ENCODE results near the gene HBD. TPM values are rescaled to one million over a fixed set of nuclear protein-coding genes. Genes with fewer than 3 reads are reported as not detected.

The HBD gene
- total RNA-seq, 1 experiment from 2014 or later = not detected

GRCh38 chr11:5188201-5188600, 46.1 kb downstream of the HBD start:
- RAD21 ChIA-PET (ENCODE audit: low non-redundant PET in 1 of 2, low total read pairs in 2 of 2, uncharacterized antibody in 2 of 2, unreplicated experiment in 2 of 2) = no interaction called here
- intact Hi-C loops (cut with micrococcal nuclease) = no loop called here
- POLR2A ChIA-PET = no interaction called here

More at GRCh38 chr11:5188201-5188600, 46.1 kb downstream of the HBD start:
- no peaks in the 10 kb centered on the region for H3K36me3 ChIP-seq (ENCODE audit: control insufficient read depth in 1 of 2, insufficient read depth in 2 of 2, low read length in 2 of 2)
- H3K9ac ChIP-seq (ENCODE audit: low read length) = no peak overlapping the region
- ATAC-seq (no peak), DNase-seq (ENCODE audit: low read depth, low spot score) (no peak)
- H4K20me1 ChIP-seq (ENCODE audit: insufficient read depth) = no peaks in the 10 kb centered on the region
- no peaks in the 10 kb centered on the region for H3K9me2 ChIP-seq (ENCODE audit: insufficient read depth)
- peaks cover 11% of the 10 kb centered on the region for H3K27me3 ChIP-seq (ENCODE audit: insufficient read depth, low read length)
- H3K4me2 ChIP-seq (ENCODE audit: low read length) = no peak overlapping the region
- no peak overlapping the region for H3K4me3 ChIP-seq (replicated peaks in 1 of 2; ENCODE audit: low read depth in 1 of 2, low read length in 2 of 2)
- H3K4me1 ChIP-seq (ENCODE audit: control insufficient read depth in 1 of 2, insufficient read depth in 2 of 2, low read length in 2 of 2) = no peaks in the 10 kb centered on the region
- no TSS peak for BruUV-seq (replicated peaks)
- no peak overlapping the region for H2AFZ ChIP-seq (ENCODE audit: low read depth, low read length, poor library complexity, severe bottlenecking)
- H3K9me3 ChIP-seq (ENCODE audit: control insufficient read depth in 1 of 2, insufficient read depth in 1 of 2, low read depth in 1 of 2, low read length in 2 of 2) = no peaks in the 10 kb centered on the region
- no peaks in the 10 kb centered on the region for H3K79me2 ChIP-seq (ENCODE audit: insufficient read depth, low read length)
- H3K27ac ChIP-seq (ENCODE audit: low read depth, low read length) = no peak overlapping the region
- CTCF ChIA-PET = no interaction called here
- no peak for TF ChIP-seq ZBTB33 (IDR thresholded peaks at IDR 0.05; ENCODE audit: extremely low read depth, insufficient replicate concordance, low read length)
- TF ChIP-seq SRF (IDR thresholded peaks at IDR 0.05; ENCODE audit: low read depth) = no peak
- no peak for TF ChIP-seq TCF7L2 (IDR thresholded peaks at IDR 0.05; ENCODE audit: borderline replicate concordance, extremely low read depth, insufficient read depth, insufficient read length)
- TF ChIP-seq JUND (IDR thresholded peaks at IDR 0.05) = no peak
- TF ChIP-seq EGR1 (IDR thresholded peaks at IDR 0.05; ENCODE audit: low read depth) = no peak
- no peak for TF ChIP-seq FOSL1 (IDR thresholded peaks at IDR 0.05; ENCODE audit: low read depth)
- TF ChIP-seq ZFX (IDR thresholded peaks at IDR 0.05) = no peak
- TF ChIP-seq EZH2phosphoT487 (IDR thresholded peaks at IDR 0.05; ENCODE audit: borderline replicate concordance) = no peak
- no peak for TF ChIP-seq RAD21 (IDR thresholded peaks at IDR 0.05; ENCODE audit: low read depth)
- TF ChIP-seq POLR2A (IDR thresholded peaks at IDR 0.05; ENCODE audit: borderline replicate concordance, extremely low read depth, insufficient read depth, insufficient read length) = no peak
- no peak for TF ChIP-seq CTCF (IDR thresholded peaks at IDR 0.05 in 2 of 3, conservative IDR thresholded peaks at IDR 0.05 in 1 of 3; ENCODE audit: borderline replicate concordance in 1 of 3, insufficient read depth in 1 of 3, low read depth in 2 of 3, low read length in 2 of 3)
- TF ChIP-seq ATF3 (IDR thresholded peaks at IDR 0.05) = no peak
- TF ChIP-seq MAX (IDR thresholded peaks at IDR 0.05) = no peak
- TF ChIP-seq EZH2 (IDR thresholded peaks at IDR 0.05) = no peak
- no peak for TF ChIP-seq SIN3A (IDR thresholded peaks at IDR 0.05; ENCODE audit: low read depth)
- no peak for TF ChIP-seq YY1 (IDR thresholded peaks at IDR 0.05; ENCODE audit: extremely low read depth, insufficient replicate concordance, low read depth, low read length)
- TF ChIP-seq ZNF274 (IDR thresholded peaks at IDR 0.05; ENCODE audit: low read depth, low read length) = no peak
- TF ChIP-seq CEBPB (IDR thresholded peaks at IDR 0.05; ENCODE audit: low read depth) = no peak
- no peak for TF ChIP-seq ELF1 (IDR thresholded peaks at IDR 0.05; ENCODE audit: borderline replicate concordance, low read depth)
- no peak for TF ChIP-seq POLR2AphosphoS5 (IDR thresholded peaks at IDR 0.05; ENCODE audit: low read depth, low read length)

Measured in HCT116 (cell line).